Activated CD8-positive, alpha-beta memory T cell treated with anti-CD3 and anti-CD28 coated beads, Interleukin-2, amount 50 U/mL, for 1 hour (primary cell): ENCODE data around the gene IFIT1B.
"Not testable (repeated sequence)": the region's sequence is repeated elsewhere in the genome, so short reads cannot be mapped to it uniquely, and the experiment has no call there.

Experiments
- DNase-seq: peaks from one replicate; pipeline ENCODE4 v3.0.0-alpha.2; 2020; ENCODE audit errors: extremely low read depth

The IFIT1B gene

DNA sequence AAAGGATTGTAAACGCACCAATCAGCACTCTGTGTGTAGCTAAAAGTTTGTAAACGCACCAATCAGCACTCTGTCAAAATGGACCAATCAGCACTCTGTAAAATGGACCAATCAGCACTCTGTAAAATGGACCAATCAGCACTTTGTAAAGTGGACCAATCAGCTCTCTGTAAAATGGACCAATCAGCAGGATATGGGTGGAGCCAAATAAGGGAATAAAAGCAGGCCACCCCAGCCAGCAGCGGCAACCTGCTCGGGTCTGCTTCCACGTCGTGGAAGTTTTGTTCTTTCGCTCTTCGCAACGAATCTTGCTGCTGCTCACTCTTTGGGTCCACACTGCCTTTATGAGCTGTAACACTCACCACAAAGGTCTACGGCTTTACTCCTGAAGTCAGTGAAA, 34.4 kb downstream of the IFIT1B start:
- DNase-seq = not testable (repeated sequence)

DNA sequence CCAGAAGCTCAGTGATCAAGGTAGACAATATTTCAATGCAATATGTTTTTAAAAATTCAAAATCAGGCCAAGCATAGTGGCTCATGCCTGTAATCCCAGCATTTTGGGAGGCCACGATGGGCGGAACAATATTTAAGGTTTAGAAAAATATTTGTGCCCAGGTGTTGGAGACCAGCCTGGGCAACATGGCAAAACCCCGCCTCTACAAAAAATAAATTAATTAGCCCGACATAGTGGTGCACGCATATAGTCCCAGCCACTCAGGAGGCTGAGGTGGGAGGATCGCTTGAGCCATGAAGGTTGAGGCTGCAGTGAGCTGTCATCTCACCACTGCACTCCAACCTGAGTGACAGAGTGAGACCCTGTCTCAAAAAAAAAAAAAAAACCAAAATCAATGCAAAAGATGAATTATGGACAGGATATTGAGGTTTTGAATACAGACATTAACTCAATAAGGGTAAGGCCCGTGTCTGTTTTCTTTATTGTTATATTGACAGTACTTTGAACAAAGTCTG, 35.6 kb downstream of the IFIT1B start:
- DNase-seq = no peak

DNA sequence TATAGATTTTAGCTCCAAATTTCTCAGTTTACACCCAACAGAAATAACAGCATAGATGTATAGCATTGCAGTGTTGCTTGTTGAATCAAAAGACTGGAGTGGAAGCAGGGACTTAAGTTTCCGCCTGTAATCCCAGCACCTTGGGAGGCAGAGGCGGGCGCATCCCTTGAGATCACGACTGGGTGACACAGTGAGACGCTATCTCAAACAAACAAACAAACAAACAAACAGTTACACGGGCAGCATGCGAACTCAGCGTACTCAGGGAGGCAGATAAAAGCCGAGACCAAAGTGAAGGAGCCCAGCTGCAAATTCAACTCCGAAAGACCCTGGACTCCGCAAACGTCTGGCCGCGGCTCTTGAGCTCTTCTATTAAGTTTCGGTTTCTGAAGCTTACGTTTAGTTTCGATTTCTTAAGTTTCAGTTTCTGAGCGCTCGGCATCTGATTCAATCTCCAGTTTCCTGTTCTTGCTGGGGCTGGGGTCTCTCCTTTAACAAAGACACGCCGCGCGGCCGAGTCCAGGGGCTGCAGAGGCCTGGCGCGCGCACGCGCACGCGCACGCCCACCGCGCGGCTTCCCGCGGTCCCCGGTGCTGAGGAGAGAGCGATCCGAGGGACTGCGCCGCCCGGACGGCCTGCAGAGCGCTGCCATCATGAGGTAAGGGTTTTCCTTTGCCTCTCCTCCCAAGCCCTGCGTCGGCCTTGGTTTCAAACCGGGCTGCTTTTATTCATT, 36.5 kb downstream of the IFIT1B start, which contains the start of gene IFIT5:
IFIT5 (plus strand) TSS at position 423 of the 733 bp plus-strand sequence; CDS start at position 654, 231 bp downstream.
- DNase-seq = no peak

DNA sequence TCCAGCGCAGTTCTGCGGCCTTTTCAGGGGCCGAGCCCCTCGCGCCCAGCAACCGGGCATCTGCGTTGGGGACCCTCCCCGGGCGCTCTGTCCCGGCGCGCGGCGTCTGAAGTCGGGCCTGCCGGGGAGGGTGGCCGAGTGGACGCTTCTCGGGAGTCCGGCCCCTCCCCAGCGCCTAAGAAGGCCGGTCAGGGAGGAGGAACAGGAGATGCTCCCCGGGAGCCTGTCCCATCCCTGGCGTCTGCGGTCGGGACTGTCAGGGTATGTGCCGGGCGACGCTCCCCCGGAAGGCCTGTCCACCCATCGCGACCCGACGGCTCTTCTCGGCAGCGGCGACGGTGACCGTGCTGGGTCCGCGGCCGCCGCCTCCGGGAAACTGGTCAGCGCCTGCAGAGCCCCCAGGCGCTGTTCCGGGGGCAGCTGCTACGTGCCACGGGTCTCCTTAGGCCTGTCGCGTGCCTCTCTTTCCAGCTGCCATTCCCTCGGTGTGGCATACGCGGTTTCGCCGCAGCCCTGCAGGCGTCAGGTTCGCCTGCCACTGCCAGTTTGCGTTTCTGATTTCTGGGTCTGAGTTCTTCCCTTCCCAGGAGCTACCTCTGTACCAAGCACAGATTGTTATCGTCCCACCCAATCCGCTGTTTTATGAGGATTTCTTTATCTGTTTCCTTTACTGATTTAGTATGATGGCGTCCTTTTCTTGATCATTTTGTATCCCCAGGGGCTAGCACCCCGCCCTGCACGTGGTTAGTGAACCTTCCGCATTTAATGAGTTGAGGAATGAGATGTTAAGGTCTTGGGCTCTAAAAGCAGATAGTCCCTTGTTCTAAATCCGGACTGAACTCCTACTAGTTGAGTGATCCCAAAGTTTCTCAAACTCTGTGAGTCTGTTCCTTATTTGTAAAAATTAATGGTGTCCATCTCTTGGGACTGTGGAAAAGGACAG, 37.3 kb downstream of the IFIT1B start:
- DNase-seq = no peak

DNA sequence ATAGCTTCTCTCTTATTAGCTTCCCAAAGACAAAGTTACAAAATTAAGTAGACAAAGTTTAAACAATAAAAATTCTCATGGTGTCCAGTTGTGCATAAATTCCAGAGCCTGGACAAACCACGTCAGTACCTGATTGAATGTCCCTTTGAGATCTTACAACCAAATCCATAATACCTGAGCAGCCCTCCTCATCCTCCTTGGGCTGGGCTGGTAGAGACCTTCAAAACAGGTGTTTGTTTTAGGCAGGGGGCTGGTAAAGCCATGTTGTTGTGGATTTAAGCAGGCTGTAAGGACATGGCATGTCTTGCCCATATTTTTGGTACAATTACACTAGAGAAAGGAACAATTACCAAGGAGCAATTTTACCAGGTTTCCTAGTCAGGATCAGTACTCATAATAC, 38.6 kb downstream of the IFIT1B start:
- DNase-seq = no peak

DNA sequence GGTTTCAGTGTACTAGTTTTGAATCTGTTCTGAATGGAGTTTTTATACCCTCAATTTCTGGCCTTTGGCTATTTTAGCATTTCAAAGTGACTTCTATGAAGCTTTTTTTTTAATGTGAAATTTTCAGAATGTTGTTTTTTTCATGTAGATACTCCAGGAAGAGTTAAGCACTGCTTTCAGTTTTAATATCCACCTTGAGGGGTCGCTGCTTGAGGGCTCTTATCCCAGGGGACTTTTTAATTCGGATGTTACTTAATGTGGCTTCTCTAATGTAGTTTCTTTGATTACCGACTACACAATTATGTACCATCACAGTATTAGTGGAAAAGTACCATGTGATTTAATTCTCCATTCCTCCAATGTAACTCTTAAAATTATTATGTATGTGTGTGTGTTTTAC, 41.7 kb downstream of the IFIT1B start:
- no peak for DNase-seq

DNA sequence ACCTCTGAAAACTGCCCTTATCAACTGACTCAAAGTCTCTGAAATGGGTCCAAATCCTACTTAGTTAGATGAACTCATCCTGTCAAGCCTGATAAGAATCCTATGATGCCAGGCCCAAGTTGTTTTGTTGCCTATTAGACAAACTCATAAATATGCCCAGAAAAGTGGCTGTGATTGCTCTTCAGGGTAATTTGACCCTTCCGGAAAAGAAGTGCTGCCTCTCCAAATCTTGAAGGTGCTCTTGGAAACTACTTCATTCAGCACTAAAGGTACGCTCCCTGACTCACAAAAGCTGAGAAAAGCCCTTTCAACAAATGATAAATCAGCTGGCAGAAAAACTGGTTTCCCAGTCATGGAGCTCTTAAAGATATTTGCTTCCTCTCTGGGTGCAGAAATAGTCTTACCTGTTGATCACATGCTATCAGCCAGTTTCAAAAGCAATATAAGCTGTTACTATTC, 43.2 kb downstream of the IFIT1B start:
- no peak for DNase-seq

DNA sequence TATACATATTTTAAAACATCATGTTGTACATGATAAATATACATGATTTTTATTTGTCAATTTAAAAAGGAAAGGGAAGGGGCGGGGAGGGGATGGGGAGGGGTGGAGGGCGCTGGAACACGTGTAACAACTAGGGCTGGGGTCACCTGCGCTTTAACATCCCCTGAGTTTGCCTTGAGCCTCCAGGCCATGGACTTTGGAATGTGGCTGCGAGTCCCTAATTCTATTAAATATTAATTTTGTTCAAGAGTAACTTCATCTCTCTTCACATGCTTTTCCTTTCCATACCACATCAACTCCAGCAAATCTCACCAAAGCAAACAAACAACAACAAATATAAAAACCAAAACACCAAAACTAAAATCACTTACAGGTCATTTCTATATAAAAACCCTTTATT, 47.1 kb downstream of the IFIT1B start:
- DNase-seq = no peak

DNA sequence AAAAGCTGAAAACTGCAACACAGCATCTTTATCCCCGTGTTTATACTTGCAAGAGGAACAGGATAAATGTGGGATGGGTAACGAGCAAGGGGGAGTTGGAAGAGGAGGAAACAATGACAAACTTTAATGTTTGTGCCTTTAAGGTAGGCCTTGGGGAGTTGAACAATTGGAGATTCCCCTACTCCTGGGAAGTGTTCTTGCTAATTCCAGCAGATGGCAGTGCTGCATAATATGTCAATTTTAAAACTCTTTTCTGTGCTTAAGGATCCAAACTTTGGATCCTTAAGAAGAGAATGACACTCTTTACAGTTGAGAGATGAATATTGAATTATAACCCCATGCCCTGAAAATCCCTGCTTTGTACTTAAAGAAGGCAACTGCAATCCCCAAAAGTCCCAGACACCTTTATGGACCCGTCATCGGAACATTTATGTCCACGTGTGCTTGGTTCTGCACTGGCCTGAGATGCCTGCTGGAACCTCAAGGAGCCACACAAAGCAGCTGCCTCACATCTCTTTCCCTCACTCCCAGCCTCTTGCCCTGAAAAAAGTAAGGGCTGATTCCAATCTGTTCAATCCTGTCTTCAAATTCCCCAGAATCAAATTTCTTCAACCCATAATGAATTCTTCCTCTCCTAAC, 48.5 kb downstream of the IFIT1B start:
- no peak for DNase-seq

DNA sequence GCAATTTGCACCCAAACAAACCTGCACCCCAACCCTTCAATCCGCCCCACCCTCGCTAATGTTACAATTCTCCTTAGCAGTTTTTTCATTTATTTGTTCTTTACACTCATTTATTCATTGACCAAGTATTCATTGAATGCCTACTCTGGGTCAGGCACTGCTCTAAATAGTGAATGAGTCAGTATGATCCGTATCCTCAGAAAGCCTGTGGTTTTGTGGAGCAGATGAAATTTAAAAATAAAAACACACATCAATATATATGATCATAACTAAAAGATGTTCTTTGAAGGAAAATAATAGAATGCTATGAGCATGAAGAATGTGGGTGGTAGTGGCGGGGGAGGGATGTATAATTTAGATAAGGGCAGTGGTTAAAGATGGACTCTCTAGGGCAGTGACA, 49.8 kb downstream of the IFIT1B start:
- no peak for DNase-seq

DNA sequence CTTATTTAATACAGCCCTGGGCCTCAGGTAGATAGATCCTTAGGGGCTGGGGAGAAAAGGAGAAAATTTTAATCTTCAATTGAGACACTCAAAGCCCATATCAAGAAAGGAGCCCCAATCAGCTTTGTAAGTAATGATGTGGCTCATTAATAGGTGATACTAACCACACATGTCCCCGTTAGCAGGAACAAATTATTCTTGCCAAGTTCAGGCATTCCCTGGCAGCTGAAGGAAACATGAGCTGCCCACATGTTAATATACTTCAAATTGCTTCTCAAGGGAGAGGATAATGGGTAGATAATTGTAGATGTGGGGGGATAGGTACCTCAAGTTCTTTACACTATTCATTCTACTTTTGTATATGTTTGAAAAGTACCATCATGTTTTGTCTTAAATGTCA, 51.0 kb downstream of the IFIT1B start:
- DNase-seq = no peak

DNA sequence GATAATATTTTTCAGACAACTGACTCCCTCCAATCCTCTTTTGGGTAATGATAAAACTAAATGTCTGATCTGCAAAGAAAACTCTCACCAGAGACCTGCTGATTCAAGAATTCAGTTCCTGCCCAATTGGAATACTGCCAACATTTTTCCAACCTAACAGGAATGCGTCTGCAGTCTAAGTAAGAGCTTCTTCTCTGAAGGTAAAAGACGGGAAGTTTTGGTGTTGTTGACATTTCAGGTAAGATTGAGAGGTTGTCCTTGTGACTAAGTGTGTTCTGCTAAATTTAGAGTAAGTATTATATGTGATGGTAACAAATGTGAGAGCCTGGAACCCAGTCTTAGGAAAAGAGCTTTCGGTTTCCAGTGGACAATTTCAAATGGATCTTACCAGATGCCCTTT, 54.1 kb downstream of the IFIT1B start:
- no peak for DNase-seq
